ENCODE measurements around the gene GALNT18. TPM values are rescaled to one million over a fixed set of nuclear protein-coding genes. Genes with fewer than 3 reads are reported as not detected.

Gene GALNT18
- total RNA-seq, 1 experiment from 2014 or later = 6.6 TPM

- Histone ChIP-seq H3K27ac (no peak overlapping the region), H3K4me3 (no peak overlapping the region), H3K27me3 (replicated peaks) (0 out of 2 replicates have a peak, but pooled peaks cover 2% of the 10 kb centered on the region), H3K4me1 (replicated peaks) (peaks cover 15% of the 10 kb centered on the region), H3K36me3 (no peaks in the 10 kb centered on the region), H3K9me3 (replicated peaks) (no peaks in the 10 kb centered on the region)
- DNase-seq (ENCODE audit: low read depth in 1 of 2, low spot score in 2 of 2) = no peak
Measured at GRCh38 chr11:11513422-11513821, 108.4 kb downstream of the GALNT18 start.

DNA sequence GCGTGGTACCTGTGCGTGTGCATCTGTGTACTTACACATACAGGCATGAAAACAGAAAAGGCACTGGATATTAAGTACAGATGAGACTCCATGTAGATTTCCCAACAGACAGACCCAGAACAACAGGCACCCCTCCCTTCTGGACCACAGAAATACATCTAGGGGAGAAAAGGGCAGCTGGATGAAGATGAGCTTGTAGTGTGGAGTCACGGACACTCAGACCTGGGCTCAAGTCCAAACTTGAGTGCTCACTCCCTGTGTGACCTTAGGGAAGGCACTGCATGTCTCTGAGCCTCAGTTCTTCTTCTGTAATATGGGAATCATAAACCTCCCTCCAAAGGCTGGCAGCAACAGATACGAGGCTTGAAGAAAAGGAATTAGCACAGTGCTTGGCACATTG, 108.9 kb downstream of the GALNT18 start:
- no peak overlapping the region for H3K27ac ChIP-seq
- no peaks in the 10 kb centered on the region for H3K9me3 ChIP-seq (replicated peaks)
- H3K4me3 ChIP-seq = no peak overlapping the region
- H3K36me3 ChIP-seq = no peaks in the 10 kb centered on the region
- 0 out of 2 replicates have a peak, but pooled peaks cover 5% of the 10 kb centered on the region for H3K27me3 ChIP-seq (replicated peaks)
- no peak for DNase-seq (ENCODE audit: low read depth in 1 of 2, low spot score in 2 of 2)
- H3K4me1 ChIP-seq (replicated peaks) = peaks cover 15% of the 10 kb centered on the region

DNA sequence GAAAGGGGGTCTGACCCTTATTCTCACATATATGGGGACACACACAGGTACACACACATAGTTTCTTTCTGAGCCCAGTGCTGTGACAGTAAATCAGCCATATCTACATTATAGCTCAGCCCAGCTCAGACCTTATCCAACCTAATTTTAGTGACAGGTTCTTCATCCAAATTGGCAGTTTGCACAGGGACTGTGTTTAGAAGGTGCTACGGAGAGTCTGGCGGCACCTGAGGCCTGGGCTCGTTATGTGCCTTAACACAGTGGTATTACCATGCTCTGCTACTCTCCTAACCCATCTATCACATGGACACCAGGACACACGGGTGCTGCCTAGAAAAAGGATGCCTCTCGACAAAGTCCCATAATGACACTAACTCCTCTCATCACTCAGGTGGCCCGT, 109.3 kb downstream of the GALNT18 start:
- H3K27me3 ChIP-seq (replicated peaks) = 0 out of 2 replicates have a peak, but pooled peaks cover 5% of the 10 kb centered on the region
- DNase-seq (ENCODE audit: low read depth in 1 of 2, low spot score in 2 of 2) = no peak
- H3K4me1 ChIP-seq (replicated peaks) = peaks cover 15% of the 10 kb centered on the region
- no peaks in the 10 kb centered on the region for H3K36me3 ChIP-seq
- H3K4me3 ChIP-seq = no peak overlapping the region
- H3K9me3 ChIP-seq (replicated peaks) = no peaks in the 10 kb centered on the region
- no peak overlapping the region for H3K27ac ChIP-seq

DNA sequence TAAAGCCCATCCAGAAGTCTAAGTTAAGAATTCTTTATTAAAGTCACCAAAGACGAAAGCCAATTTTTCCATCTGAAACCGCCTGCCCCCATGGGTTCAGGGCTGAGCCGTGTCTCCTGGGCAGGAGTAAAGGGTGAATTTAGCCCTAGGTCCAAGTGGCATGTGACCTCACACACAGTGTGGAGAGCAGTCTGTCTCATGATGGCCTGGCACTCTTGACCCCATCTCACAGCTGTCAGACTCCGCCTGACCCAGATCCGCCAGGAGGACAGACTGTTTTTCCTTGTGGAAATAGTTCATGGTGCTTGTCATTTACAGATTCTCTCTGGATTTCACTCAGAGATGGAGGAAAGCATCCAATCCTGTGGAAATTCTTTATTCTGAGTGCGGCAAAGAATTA, 109.7 kb downstream of the GALNT18 start:
- no peak for DNase-seq (ENCODE audit: low read depth in 1 of 2, low spot score in 2 of 2)
- H3K36me3 ChIP-seq = no peaks in the 10 kb centered on the region
- H3K4me1 ChIP-seq (replicated peaks) = peaks cover 15% of the 10 kb centered on the region
- H3K27ac ChIP-seq = no peak overlapping the region
- H3K4me3 ChIP-seq = no peak overlapping the region
- no peaks in the 10 kb centered on the region for H3K9me3 ChIP-seq (replicated peaks)
- H3K27me3 ChIP-seq (replicated peaks) = 0 out of 2 replicates have a peak, but pooled peaks cover 5% of the 10 kb centered on the region

- H3K4me3 ChIP-seq = no peak overlapping the region
- no peaks in the 10 kb centered on the region for H3K9me3 ChIP-seq (replicated peaks)
- H3K4me1 ChIP-seq (replicated peaks) = peaks cover 15% of the 10 kb centered on the region
- no peak for DNase-seq (ENCODE audit: low read depth in 1 of 2, low spot score in 2 of 2)
- no peak overlapping the region for H3K27ac ChIP-seq
- H3K27me3 ChIP-seq (replicated peaks) = 0 out of 2 replicates have a peak, but pooled peaks cover 5% of the 10 kb centered on the region
- no peaks in the 10 kb centered on the region for H3K36me3 ChIP-seq
Measured at GRCh38 chr11:11510939-11511338, 110.9 kb downstream of the GALNT18 start.

- no peaks in the 10 kb centered on the region for H3K36me3 ChIP-seq
- H3K27ac ChIP-seq = no peak overlapping the region
- H3K4me3 ChIP-seq = no peak overlapping the region
- H3K9me3 ChIP-seq (replicated peaks) = no peaks in the 10 kb centered on the region
- H3K27me3 ChIP-seq (replicated peaks) = 0 out of 2 replicates have a peak, but pooled peaks cover 5% of the 10 kb centered on the region
- DNase-seq (ENCODE audit: low read depth in 1 of 2, low spot score in 2 of 2) = no peak
- no peaks in the 10 kb centered on the region for H3K4me1 ChIP-seq (replicated peaks)
Measured at GRCh38 chr11:11505692-11506091, 116.1 kb downstream of the GALNT18 start.

DNA sequence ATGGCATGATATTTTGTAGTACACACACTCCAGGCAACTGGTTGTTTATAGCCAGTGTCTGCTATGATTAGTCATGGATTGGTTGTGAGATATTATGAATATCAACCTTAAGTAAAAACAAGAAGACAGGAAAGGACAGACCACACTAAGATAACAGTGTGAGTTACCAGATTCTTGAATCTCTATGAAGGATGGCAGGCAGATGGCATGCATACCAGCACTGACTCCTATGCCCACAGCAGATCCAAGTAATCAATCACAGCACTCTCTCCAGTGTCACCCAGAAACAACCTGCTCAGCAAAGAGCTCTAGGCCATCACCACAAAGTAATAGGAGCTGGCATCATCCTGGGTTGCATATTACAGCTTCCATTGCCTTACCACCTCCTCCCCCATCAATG, 116.6 kb downstream of the GALNT18 start:
- H3K4me1 ChIP-seq (replicated peaks) = no peaks in the 10 kb centered on the region
- no peaks in the 10 kb centered on the region for H3K36me3 ChIP-seq
- H3K9me3 ChIP-seq (replicated peaks) = no peaks in the 10 kb centered on the region
- 0 out of 2 replicates have a peak, but pooled peaks cover 5% of the 10 kb centered on the region for H3K27me3 ChIP-seq (replicated peaks)
- H3K27ac ChIP-seq = no peak overlapping the region
- no peak for DNase-seq (ENCODE audit: low read depth in 1 of 2, low spot score in 2 of 2)
- H3K4me3 ChIP-seq = no peak overlapping the region

- H3K4me3 ChIP-seq = no peak overlapping the region
- no peak for DNase-seq (ENCODE audit: low read depth in 1 of 2, low spot score in 2 of 2)
- H3K36me3 ChIP-seq = no peaks in the 10 kb centered on the region
- 0 out of 2 replicates have a peak, but pooled peaks cover 5% of the 10 kb centered on the region for H3K27me3 ChIP-seq (replicated peaks)
- no peaks in the 10 kb centered on the region for H3K9me3 ChIP-seq (replicated peaks)
- no peaks in the 10 kb centered on the region for H3K4me1 ChIP-seq (replicated peaks)
- no peak overlapping the region for H3K27ac ChIP-seq
Measured at GRCh38 chr11:11504071-11504470, 117.7 kb downstream of the GALNT18 start.

DNA sequence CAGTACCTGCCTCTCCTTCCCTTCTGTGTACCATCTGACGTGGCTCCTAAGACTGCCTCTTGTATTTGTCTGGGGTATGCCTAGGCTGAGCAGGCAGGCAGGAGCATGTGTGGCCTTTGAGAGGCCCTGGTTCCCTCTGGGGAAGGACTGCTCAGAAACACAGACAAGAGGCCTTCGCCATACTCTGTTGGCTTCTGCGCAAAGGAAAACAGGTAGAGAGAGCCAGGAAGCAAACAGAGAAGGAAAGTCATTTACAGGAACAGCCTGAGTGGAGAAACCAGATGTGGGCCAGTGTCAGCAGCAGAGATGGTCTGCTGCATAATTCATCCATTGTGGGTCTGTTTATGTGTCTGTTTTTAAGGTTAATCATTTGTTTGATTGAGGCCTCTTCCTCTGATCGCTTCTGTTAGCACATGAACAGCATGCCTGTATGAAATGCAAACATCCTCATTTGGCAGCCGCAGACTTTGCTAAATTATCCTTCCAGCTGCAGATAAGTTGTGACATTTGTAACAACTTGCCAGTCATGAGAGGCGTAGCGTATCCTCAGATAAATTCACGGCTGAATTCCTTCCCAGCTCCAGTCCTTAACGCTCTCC, 119.4 kb downstream of the GALNT18 start:
- Histone ChIP-seq H3K9me3 (replicated peaks) (no peaks in the 10 kb centered on the region), H3K27ac (no peak overlapping the region), H3K27me3 (replicated peaks) (no peaks in the 10 kb centered on the region), H3K36me3 (no peaks in the 10 kb centered on the region), H3K4me1 (replicated peaks) (no peaks in the 10 kb centered on the region), H3K4me3 (no peak overlapping the region)
- no peak for DNase-seq (ENCODE audit: low read depth in 1 of 2, low spot score in 2 of 2)

GRCh38 chr11:11501546-11502262, 120.1 kb downstream of the GALNT18 start:
- no peak for DNase-seq (ENCODE audit: low read depth in 1 of 2, low spot score in 2 of 2)
- no peaks in the 10 kb centered on the region for H3K9me3 ChIP-seq (replicated peaks)
- no peak overlapping the region for H3K4me3 ChIP-seq
- no peaks in the 10 kb centered on the region for H3K36me3 ChIP-seq
- H3K27me3 ChIP-seq (replicated peaks) = no peaks in the 10 kb centered on the region
- H3K27ac ChIP-seq = no peak overlapping the region
- H3K4me1 ChIP-seq (replicated peaks) = no peaks in the 10 kb centered on the region

DNA sequence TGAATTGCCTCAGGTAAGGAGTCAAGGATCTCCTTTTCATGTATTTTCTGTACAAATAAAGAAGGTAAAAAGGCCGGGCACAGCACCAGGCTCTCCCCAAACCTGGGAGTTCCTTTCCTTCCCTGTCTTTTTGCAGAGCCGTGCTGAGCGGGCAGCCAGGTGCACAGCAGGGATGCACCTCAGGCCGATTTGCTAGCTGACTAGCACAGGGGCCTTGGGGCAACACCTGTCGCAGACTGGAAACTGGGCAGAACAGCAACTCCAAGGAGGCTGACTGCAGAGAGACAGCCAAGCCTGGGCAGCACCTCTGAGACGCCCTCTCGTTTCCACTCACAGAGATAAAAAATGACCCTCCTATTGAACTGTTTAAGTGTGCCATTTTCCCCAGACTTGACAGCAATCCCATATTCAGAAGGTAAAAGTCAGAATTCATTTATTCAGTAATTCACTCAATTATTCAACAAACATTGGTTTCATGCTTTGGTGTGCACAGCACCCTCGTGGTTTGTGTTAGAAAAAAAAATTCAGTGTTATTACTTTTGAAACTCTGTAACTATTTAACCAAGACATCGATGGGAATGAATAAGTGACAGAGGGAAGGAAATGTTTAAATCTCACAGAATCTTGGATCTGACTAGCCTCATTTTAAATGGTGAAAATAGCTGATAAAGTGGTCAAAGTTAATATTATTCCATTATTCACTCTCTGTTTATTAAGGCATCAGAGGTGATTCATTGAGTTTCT, 120.9 kb downstream of the GALNT18 start:
- no peaks in the 10 kb centered on the region for H3K9me3 ChIP-seq (replicated peaks)
- H3K4me3 ChIP-seq = no peak overlapping the region
- no peak for DNase-seq (ENCODE audit: low read depth in 1 of 2, low spot score in 2 of 2)
- no peaks in the 10 kb centered on the region for H3K27me3 ChIP-seq (replicated peaks)
- no peaks in the 10 kb centered on the region for H3K36me3 ChIP-seq
- H3K27ac ChIP-seq = no peak overlapping the region
- no peaks in the 10 kb centered on the region for H3K4me1 ChIP-seq (replicated peaks)

DNA sequence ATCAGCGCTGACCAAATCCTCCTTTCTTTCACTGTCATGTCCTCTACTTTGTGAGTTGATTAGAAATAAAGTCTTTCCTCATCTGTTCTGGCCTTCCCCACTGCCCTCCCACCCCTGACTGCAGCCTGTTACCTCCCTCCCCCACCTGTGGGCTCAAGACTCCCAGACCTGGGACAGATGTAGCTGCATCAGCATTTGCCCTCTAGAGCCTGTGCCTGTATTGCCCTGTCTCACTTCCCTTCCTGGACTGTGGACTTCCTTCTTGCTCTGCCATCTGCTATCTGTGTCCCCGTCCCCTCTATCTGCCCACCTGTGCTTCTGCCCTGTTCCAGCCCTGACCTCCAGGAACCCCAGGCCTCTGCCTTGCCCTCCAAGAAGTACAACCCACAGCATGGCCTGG, 122.5 kb downstream of the GALNT18 start:
- no peaks in the 10 kb centered on the region for H3K27me3 ChIP-seq (replicated peaks)
- H3K27ac ChIP-seq = no peak overlapping the region
- no peaks in the 10 kb centered on the region for H3K4me1 ChIP-seq (replicated peaks)
- no peak for DNase-seq (ENCODE audit: low read depth in 1 of 2, low spot score in 2 of 2)
- no peak overlapping the region for H3K4me3 ChIP-seq
- H3K36me3 ChIP-seq = no peaks in the 10 kb centered on the region
- H3K9me3 ChIP-seq (replicated peaks) = no peaks in the 10 kb centered on the region

GRCh38 chr11:11498195-11498594, 123.6 kb downstream of the GALNT18 start:
- Histone ChIP-seq H3K27ac (no peak overlapping the region), H3K27me3 (replicated peaks) (no peaks in the 10 kb centered on the region), H3K36me3 (no peaks in the 10 kb centered on the region), H3K9me3 (replicated peaks) (no peaks in the 10 kb centered on the region), H3K4me3 (no peak overlapping the region), H3K4me1 (replicated peaks) (no peaks in the 10 kb centered on the region)
- DNase-seq (ENCODE audit: low read depth in 1 of 2, low spot score in 2 of 2) = no peak

- H3K4me1 ChIP-seq (replicated peaks) = no peaks in the 10 kb centered on the region
Measured at GRCh38 chr11:11496879-11497278, 124.9 kb downstream of the GALNT18 start.

More at GRCh38 chr11:11496879-11497278, 124.9 kb downstream of the GALNT18 start:
- H3K4me3 ChIP-seq = no peak overlapping the region
- no peak overlapping the region for H3K27ac ChIP-seq
- no peaks in the 10 kb centered on the region for H3K27me3 ChIP-seq (replicated peaks)
- no peaks in the 10 kb centered on the region for H3K9me3 ChIP-seq (replicated peaks)
- no peaks in the 10 kb centered on the region for H3K36me3 ChIP-seq
- no peak for DNase-seq (ENCODE audit: low read depth in 1 of 2, low spot score in 2 of 2)
